B cell (primary cell): ENCODE data around the gene ATP7B. TPM values are rescaled to one million over a fixed set of nuclear protein-coding genes. Genes with fewer than 3 reads are reported as not detected.

Experiments
- ATAC-seq: fragments of 200-7000 bp; cut with Tn5 transposase; one replicate; pipeline ENCODE4 v1.10.0; 2021; ENCODE audit warnings: low read depth, mild to moderate bottlenecking, moderate number of reproducible peaks, moderate library complexity
- CTCF ChIA-PET: fragments of 350-600 bp; sonication (Branson Sonifier 250); formaldehyde crosslinking; loops from one replicate; lab custom pipeline; 2021; ENCODE audit warnings: antibody characterized with exemption, inconsistent platforms; lab: Charles Lee
- POLR2A ChIA-PET: fragments of 350-600 bp; sonication (Branson Sonifier 250); formaldehyde crosslinking; loops from one replicate; lab custom pipeline; 2021; ENCODE audit warnings: antibody characterized with exemption; lab: Charles Lee
- DNase-seq: peaks from one replicate; pipeline ENCODE4 v3.0.0; 2013
- H2AFZ ChIP-seq: 2 replicates; pipeline ENCODE4 v1.6.1; 2012; ENCODE audit warnings: mild to moderate bottlenecking, low read depth, low read length; ENCODE audit not compliant: insufficient read depth, poor library complexity, severe bottlenecking
- H3K27ac ChIP-seq, 2 donors: 1 replicate in 1 of 2; 2 replicates in 1 of 2; pipeline ENCODE4 v1.5.1; 2012 to 2013; ENCODE audit warnings: low read length in 2 of 2, mild to moderate bottlenecking in 2 of 2, moderate library complexity in 1 of 2
- H3K27me3 ChIP-seq, 4 experiments: fragments of 200-600 bp in 1 of 4; sonication (generic) in 1 of 4; replicated peaks in 1 of 4; 1 replicate in 2 of 4; 2 replicates in 2 of 4; pipeline versions ENCODE4 v1.6.1 to v1.7.0; 2013 to 2016; ENCODE audit warnings: low read length in 3 of 4, mild to moderate bottlenecking in 2 of 4, mixed read lengths in 1 of 4, moderate library complexity in 1 of 4; ENCODE audit not compliant: insufficient read depth in 4 of 4, control insufficient read depth in 3 of 4; ENCODE audit errors: control extremely low read depth in 1 of 4
- H3K36me3 ChIP-seq, 2 experiments: replicated peaks in 1 of 2; 1 replicate in 1 of 2; 2 replicates in 1 of 2; pipeline versions ENCODE4 v1.6.1 to v1.7.1; 2013; ENCODE audit warnings: low read length in 1 of 2; ENCODE audit not compliant: insufficient read depth in 2 of 2, control insufficient read depth in 1 of 2; ENCODE audit errors: control extremely low read depth in 1 of 2, extremely low read depth in 1 of 2
- H3K4me1 ChIP-seq, 2 donors: fragments of 200-600 bp in 1 of 2; sonication (generic) in 1 of 2; 1 replicate in 1 of 2; 2 replicates in 1 of 2; pipeline versions ENCODE4 v1.5.1 to v1.6.1; 2013 to 2017; ENCODE audit warnings: low read length in 2 of 2; ENCODE audit not compliant: control insufficient read depth in 2 of 2, insufficient read depth in 2 of 2
- H3K4me2 ChIP-seq: replicated peaks from 2 replicates; pipeline ENCODE3; 2012; ENCODE audit warnings: mild to moderate bottlenecking, low read depth, low read length; ENCODE audit not compliant: poor library complexity, severe bottlenecking
- H3K4me3 ChIP-seq, 5 experiments: fragments of 200-600 bp in 1 of 5; sonication (generic) in 1 of 5; 1 replicate in 3 of 5; 2 replicates in 2 of 5; pipeline versions ENCODE4 v1.5.1 to v1.7.0; 2011 to 2016; ENCODE audit warnings: low read length in 4 of 5, mild to moderate bottlenecking in 4 of 5, low read depth in 2 of 5, control low read depth in 1 of 5, moderate library complexity in 1 of 5; ENCODE audit not compliant: insufficient read depth in 1 of 5; ENCODE audit errors: control extremely low read depth in 1 of 5, extremely low read depth in 1 of 5
- H3K79me2 ChIP-seq: fragments of 200-600 bp; sonication (generic); one replicate; pipeline ENCODE4 v1.6.0; 2016; ENCODE audit warnings: low read length; ENCODE audit not compliant: control insufficient read depth, insufficient read depth
- H3K9ac ChIP-seq: fragments of 200-600 bp; sonication (generic); 2 replicates; pipeline ENCODE4 v1.6.1; 2017; ENCODE audit warnings: mild to moderate bottlenecking, low read length, moderate library complexity
- H3K9me3 ChIP-seq, 3 donors: one replicate each; pipeline versions ENCODE4 v1.6.1 to v1.7.1; 2013; ENCODE audit warnings: low read length in 2 of 3; ENCODE audit not compliant: control insufficient read depth in 2 of 3, insufficient read depth in 1 of 3; ENCODE audit errors: control extremely low read depth in 1 of 3
- H4K20me1 ChIP-seq: 2 replicates; pipeline ENCODE4 v1.6.0; 2012; ENCODE audit warnings: mild to moderate bottlenecking, low read length; ENCODE audit not compliant: insufficient read depth, control insufficient read depth, poor library complexity, severe bottlenecking
- H3K27ac Mint-ChIP-seq: one replicate; pipeline ENCODE4 v1.8.0; 2021; ENCODE audit warnings: mixed read lengths
- H3K27me3 Mint-ChIP-seq: one replicate; pipeline ENCODE4 v1.8.0; 2021; ENCODE audit warnings: mixed read lengths
- H3K4me1 Mint-ChIP-seq: one replicate; pipeline ENCODE4 v1.8.0; 2021; ENCODE audit warnings: mixed read lengths
- H3K4me3 Mint-ChIP-seq: one replicate; pipeline ENCODE4 v1.8.0; 2021; ENCODE audit warnings: mixed read lengths
- H3K9me3 Mint-ChIP-seq: one replicate; pipeline ENCODE4 v1.8.0; 2022; ENCODE audit warnings: mixed read lengths; ENCODE audit not compliant: insufficient read depth
- CTCF ChIP-seq: fragments of 200-600 bp; IDR thresholded peaks from one replicate; pipeline ENCODE4 v1.8.0; 2022; ENCODE audit warnings: antibody characterized with exemption, mild to moderate bottlenecking
- EZH2 ChIP-seq: IDR thresholded peaks from 2 replicates; pipeline ENCODE4 v1.6.1; 2012; ENCODE audit warnings: borderline replicate concordance, low read depth, mild to moderate bottlenecking, moderate library complexity, low read length; ENCODE audit not compliant: insufficient read depth, poor library complexity, severe bottlenecking
- WGBS: methylation state at CpG from one replicate; pipeline ENCODE4 v1.1.5; 2013; ENCODE audit warnings: missing lambda C conversion rate; ENCODE audit not compliant: insufficient coverage; 5-methylcytosine and 5-hydroxymethylcytosine counted together
- intact Hi-C: fragments of 100-400 bp; cut with micrococcal nuclease; formaldehyde crosslinking; loops from one replicate; pipeline ENCODE4 v1.10.0; 2022
- polyA plus RNA-seq: library from polyadenylated mRNA; depleted of rRNA; stranded (reverse); fragments of >200 nt; gene quantifications from 2 replicates; pipeline ENCODE4 v1.2.3, GENCODE V29; 2012
- total RNA-seq, 2 donors: library from RNA; stranded (reverse); fragments of 120-200 nt in 1 of 2; gene quantifications; 1 replicate in 1 of 2; 2 replicates in 1 of 2; pipeline versions ENCODE4 v1.2.3 to v1.2.4, GENCODE V29; 2013 to 2022

Gene ATP7B
- total and polyA plus RNA-seq, 2 donors (not counting 1 experiment from before 2014, with no cell fraction given), result 0.10 to 0.91 TPM

- Histone ChIP-seq H3K4me1 (no peaks in the 10 kb centered on the region), H4K20me1 (no peaks in the 10 kb centered on the region), H3K4me3 (no peak overlapping the region), H3K79me2 (no peaks in the 10 kb centered on the region), H3K27ac (no peak overlapping the region), H2AFZ (no peak overlapping the region), H3K27me3 (no peaks in the 10 kb centered on the region), H3K4me2 (no peak overlapping the region), H3K9me3 (no peaks in the 10 kb centered on the region), H3K9ac (no peak overlapping the region), H3K36me3 (no peaks in the 10 kb centered on the region)
- WGBS, result 93% methylated on average over 6 of the region's 6 CpGs
- Mint-ChIP-seq H3K9me3 (no peaks in the 10 kb centered on the region), H3K27ac (no peak overlapping the region), H3K27me3 (peaks cover 7% of the 10 kb centered on the region), H3K4me3 (no peak overlapping the region), H3K4me1 (no peaks in the 10 kb centered on the region)
- POLR2A ChIA-PET, result interaction anchor here (0.6 kb wide), 1 partner anchor 17 kb away, joined by 3 read pairs; no protein-coding TSS in a partner anchor
- ATAC-seq (no peak), DNase-seq (no peak)
- intact Hi-C loops, result no loop called here
- TF ChIP-seq EZH2, result no peak
- TF ChIP-seq CTCF, result no peak
- CTCF ChIA-PET, result no interaction called here
Observed at GRCh38 chr13:51974482-51974881, 36.8 kb downstream of the ATP7B start.

GRCh38 chr13:51971520-51972426 lies 39.5 kb downstream of the ATP7B start:
- Histone ChIP-seq H3K9me3 (no peaks in the 10 kb centered on the region), H3K79me2 (no peaks in the 10 kb centered on the region), H3K27ac (no peak overlapping the region), H3K4me1 (no peaks in the 10 kb centered on the region), H3K36me3 (no peaks in the 10 kb centered on the region), H3K9ac (no peak overlapping the region), H3K27me3 (peaks cover 0 to 3% (median 0%) of the 10 kb centered on the region in 4 experiments), H2AFZ (no peak overlapping the region), H3K4me2 (no peak overlapping the region), H4K20me1 (no peaks in the 10 kb centered on the region), H3K4me3 (no peak overlapping the region)
- Mint-ChIP-seq H3K27ac (no peak overlapping the region), H3K27me3 (peaks cover 7% of the 10 kb centered on the region), H3K4me1 (no peaks in the 10 kb centered on the region), H3K9me3 (no peaks in the 10 kb centered on the region), H3K4me3 (no peak overlapping the region)
- ATAC-seq, result no peak
- WGBS, result 92% methylated on average over 13 of the region's 15 CpGs
- TF ChIP-seq CTCF, result no peak
- TF ChIP-seq EZH2, result no peak
- ChIA-PET CTCF (no interaction called here), POLR2A (no interaction called here)
- intact Hi-C loops, result no loop called here
- no peak for DNase-seq
